ENCODE results near the gene DENND6A. TPM values are rescaled to one million over a fixed set of nuclear protein-coding genes. Genes with fewer than 3 reads are reported as not detected.
"Not testable (repeated sequence)": the region's sequence is repeated elsewhere in the genome, so short reads cannot be mapped to it uniquely, and the experiment has no call there.

Gene DENND6A
- total and polyA plus RNA-seq, 2 donors from 2014 or later, result 7.8 to 38.4 TPM

DNA sequence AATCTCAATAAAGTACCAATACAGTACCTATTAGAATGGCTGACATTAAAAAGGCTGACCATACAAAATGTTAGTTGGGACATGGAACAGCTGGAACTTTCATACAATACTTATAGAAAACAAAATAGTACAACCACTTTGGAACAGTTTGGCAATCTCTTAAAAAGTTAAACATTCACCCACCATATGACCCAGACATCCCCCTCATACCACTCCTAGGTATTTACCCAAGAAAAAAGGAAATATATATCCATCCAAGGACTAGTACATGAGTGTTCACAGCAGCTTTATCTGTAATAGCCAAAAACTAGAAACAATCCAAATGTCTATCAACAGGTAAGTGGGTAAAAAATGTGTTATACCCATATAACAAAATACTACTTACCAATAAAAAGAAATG, 70.5 kb downstream of the DENND6A start:
- FAIRE-seq (no peak), DNase-seq (no peak)
- intact Hi-C loops (cut with DNase I), result no loop called here
- Histone ChIP-seq H3K9ac (ENCODE audit: low read length in 3 of 3) (no peak overlapping the region), H3K36me3 (ENCODE audit: control insufficient read depth in 2 of 3, insufficient read depth in 3 of 3, low read length in 3 of 3) (peaks cover 0 to 4% (median 2%) of the 10 kb centered on the region in 3 donors), H3K4me3 (ENCODE audit: low read length in 3 of 3) (no peak overlapping the region), H3K27me3 (ENCODE audit: control insufficient read depth, insufficient read depth, low read length) (no peaks in the 10 kb centered on the region), H3K27ac (ENCODE audit: low read depth in 2 of 2, low read length in 2 of 2) (no peak overlapping the region), H3K4me1 (ENCODE audit: control insufficient read depth in 2 of 3, insufficient read depth in 2 of 3, low read depth in 1 of 3, low read length in 3 of 3) (no peaks in the 10 kb centered on the region), H3K9me3 (ENCODE audit: control insufficient read depth in 2 of 3, insufficient read depth in 1 of 3, low read length in 3 of 3) (no peaks in the 10 kb centered on the region)
- TF ChIP-seq, protein P1, sequence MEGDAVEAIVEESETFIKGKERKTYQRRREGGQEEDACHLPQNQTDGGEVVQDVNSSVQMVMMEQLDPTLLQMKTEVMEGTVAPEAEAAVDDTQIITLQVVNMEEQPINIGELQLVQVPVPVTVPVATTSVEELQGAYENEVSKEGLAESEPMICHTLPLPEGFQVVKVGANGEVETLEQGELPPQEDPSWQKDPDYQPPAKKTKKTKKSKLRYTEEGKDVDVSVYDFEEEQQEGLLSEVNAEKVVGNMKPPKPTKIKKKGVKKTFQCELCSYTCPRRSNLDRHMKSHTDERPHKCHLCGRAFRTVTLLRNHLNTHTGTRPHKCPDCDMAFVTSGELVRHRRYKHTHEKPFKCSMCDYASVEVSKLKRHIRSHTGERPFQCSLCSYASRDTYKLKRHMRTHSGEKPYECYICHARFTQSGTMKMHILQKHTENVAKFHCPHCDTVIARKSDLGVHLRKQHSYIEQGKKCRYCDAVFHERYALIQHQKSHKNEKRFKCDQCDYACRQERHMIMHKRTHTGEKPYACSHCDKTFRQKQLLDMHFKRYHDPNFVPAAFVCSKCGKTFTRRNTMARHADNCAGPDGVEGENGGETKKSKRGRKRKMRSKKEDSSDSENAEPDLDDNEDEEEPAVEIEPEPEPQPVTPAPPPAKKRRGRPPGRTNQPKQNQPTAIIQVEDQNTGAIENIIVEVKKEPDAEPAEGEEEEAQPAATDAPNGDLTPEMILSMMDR (IDR thresholded peaks at IDR 0.05; ENCODE audit: borderline replicate concordance, extremely low read depth, insufficient read depth), result no peak

DNA sequence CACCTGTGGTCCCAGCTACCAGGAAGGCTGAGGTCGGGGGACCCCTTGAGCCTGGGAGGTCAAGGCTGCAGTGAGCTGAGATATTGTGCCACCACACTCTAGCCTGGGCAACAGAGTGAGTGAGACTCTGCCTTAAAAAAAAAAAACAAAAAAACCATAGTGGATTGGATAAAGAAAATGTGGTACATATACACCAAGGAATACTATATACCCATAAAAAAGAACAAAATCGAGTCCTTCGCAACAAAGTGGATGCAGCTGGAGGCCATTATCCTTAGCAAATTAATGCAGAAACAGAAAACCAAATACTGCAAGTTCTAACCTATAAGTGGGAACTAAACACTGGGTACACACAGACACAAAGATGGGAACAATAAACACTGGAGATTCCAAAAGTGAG, 75.1 kb downstream of the DENND6A start:
- no peak overlapping the region for H3K27ac ChIP-seq (ENCODE audit: low read depth in 2 of 2, low read length in 2 of 2)
- no peaks in the 10 kb centered on the region for H3K27me3 ChIP-seq (ENCODE audit: control insufficient read depth, insufficient read depth, low read length)
- H3K4me3 ChIP-seq (ENCODE audit: low read length in 3 of 3), result no peak overlapping the region
- TF ChIP-seq, protein P1 (IDR thresholded peaks at IDR 0.05; ENCODE audit: borderline replicate concordance, extremely low read depth, insufficient read depth), result no peak
- intact Hi-C loops (cut with DNase I), result no loop called here
- H3K9me3 ChIP-seq (ENCODE audit: control insufficient read depth in 2 of 3, insufficient read depth in 1 of 3, low read length in 3 of 3), result no peaks in the 10 kb centered on the region
- H3K36me3 ChIP-seq (ENCODE audit: control insufficient read depth in 2 of 3, insufficient read depth in 3 of 3, low read length in 3 of 3), result no peaks in the 10 kb centered on the region
- H3K9ac ChIP-seq (ENCODE audit: low read length in 3 of 3), result no peak overlapping the region
- H3K4me1 ChIP-seq (ENCODE audit: control insufficient read depth in 2 of 3, insufficient read depth in 2 of 3, low read depth in 1 of 3, low read length in 3 of 3), result no peaks in the 10 kb centered on the region
- DNase-seq (no peak), FAIRE-seq (no peak)

DNA sequence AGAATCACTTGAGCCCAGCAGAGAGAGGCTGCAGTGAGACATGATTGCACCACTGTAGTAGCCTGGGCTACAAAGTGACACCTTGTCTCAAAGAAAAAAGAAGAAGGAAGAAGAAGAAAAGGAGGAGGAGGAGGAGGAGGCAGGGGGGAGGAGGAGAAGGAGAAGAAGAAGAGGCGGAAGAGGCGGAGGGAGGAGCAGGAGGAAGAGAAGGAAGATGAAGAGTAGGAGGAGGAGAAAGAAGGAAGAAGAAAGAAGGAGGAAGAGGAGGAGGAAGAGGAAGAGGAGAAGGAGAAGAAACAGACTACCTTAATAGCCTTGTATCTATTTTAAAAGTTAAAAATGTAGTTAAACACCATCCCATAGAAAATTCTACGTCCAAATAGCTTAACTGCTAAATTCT, 76.6 kb downstream of the DENND6A start:
- DNase-seq, result no peak
- Histone ChIP-seq H3K27ac (ENCODE audit: low read depth in 2 of 2, low read length in 2 of 2) (no peak overlapping the region), H3K36me3 (ENCODE audit: control insufficient read depth in 2 of 3, insufficient read depth in 3 of 3, low read length in 3 of 3) (no peaks in the 10 kb centered on the region), H3K9ac (ENCODE audit: low read length in 3 of 3) (no peak overlapping the region), H3K4me1 (ENCODE audit: control insufficient read depth in 2 of 3, insufficient read depth in 2 of 3, low read depth in 1 of 3, low read length in 3 of 3) (no peaks in the 10 kb centered on the region), H3K4me3 (ENCODE audit: low read length in 3 of 3) (no peak overlapping the region), H3K27me3 (ENCODE audit: control insufficient read depth, insufficient read depth, low read length) (no peaks in the 10 kb centered on the region), H3K9me3 (ENCODE audit: control insufficient read depth in 2 of 3, insufficient read depth in 1 of 3, low read length in 3 of 3) (no peaks in the 10 kb centered on the region)
- TF ChIP-seq, protein P1 (IDR thresholded peaks at IDR 0.05; ENCODE audit: borderline replicate concordance, extremely low read depth, insufficient read depth), result no peak
- intact Hi-C loops (cut with DNase I), result no loop called here
- no peak for FAIRE-seq

DNA sequence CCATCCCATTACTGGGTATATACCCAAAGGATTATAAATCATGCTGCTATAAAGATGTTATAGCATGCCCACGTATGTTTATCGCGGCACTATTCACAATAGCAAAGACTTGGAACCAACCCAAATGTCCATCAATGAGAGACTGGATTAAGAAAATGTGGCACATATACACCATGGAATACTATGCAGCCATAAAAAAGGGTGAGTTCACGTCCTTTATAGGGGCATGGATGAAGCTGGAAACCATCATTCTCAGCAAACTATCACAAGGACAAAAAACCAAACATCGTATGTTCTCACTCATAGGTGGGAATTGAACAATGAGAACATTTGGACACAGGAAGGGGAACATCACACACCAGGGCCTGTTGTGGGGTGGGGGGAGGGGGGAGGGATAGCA, 81.0 kb downstream of the DENND6A start:
- H3K4me3 ChIP-seq (ENCODE audit: low read length in 3 of 3); FAIRE-seq; H3K4me1 ChIP-seq (ENCODE audit: control insufficient read depth in 2 of 3, insufficient read depth in 2 of 3, low read depth in 1 of 3, low read length in 3 of 3); DNase-seq; H3K9me3 ChIP-seq (ENCODE audit: control insufficient read depth in 2 of 3, insufficient read depth in 1 of 3, low read length in 3 of 3); H3K9ac ChIP-seq (ENCODE audit: low read length in 3 of 3); H3K36me3 ChIP-seq (ENCODE audit: control insufficient read depth in 2 of 3, insufficient read depth in 3 of 3, low read length in 3 of 3); H3K27me3 ChIP-seq (ENCODE audit: control insufficient read depth, insufficient read depth, low read length); intact Hi-C loops (cut with DNase I); H3K27ac ChIP-seq (ENCODE audit: low read depth in 2 of 2, low read length in 2 of 2): not testable (repeated sequence)

Data from kidney (tissue), 14 donors.